Effector CD8-positive, alpha-beta T cell (primary cell): ENCODE results near the gene NT5C.
"Not testable (repeated sequence)": the region's sequence is repeated elsewhere in the genome, so short reads cannot be mapped to it uniquely, and the experiment has no call there.

ENCODE experiments used
- DNase-seq: peaks from one replicate; lab custom pipeline; 2025; lab: John Stamatoyannopoulos, UW
- total RNA-seq, 4 experiments: gene quantifications; one replicate each; lab custom pipeline; 2026; lab: John Stamatoyannopoulos, UW

Gene NT5C
- total RNA-seq, result 26.6 to 63.2 (median 43.3) reads per million in 4 experiments

DNA sequence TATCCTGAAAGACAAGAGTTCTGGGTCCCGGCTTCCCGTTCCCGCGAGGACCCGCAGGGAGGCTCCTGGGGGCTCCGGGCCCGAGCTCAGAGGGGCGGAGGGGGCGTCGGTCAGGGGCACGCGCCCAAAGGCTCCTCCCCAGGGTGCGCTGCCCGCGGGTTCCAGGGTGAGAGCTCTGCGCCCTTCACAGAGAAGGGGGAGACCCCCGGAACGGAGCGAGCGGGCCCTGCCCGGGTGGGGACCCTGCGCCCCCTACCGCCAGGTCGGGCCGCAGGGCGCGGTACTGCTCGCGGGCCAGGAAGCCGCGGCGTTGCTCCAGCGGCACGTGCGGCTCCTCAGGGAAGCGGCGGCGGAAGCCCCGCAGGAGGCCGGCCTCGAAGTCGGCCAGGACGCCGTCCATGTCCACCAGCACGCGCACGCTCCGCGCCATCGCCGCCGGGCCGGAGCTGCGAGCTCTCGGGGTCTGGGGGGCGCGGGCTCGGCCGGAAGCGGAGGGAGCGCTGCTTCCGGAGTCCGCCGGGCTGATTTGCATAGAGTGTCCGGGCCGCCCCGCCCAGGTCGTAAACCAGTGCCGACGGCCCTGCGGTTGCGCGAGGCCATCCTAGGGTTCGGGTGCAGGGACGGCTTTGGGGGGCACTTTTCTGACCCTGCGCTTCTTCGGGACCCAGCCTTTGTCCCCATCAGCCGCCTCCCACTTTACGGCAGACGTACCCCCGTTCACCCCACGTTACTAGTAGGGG, at the start of gene NT5C:
Gene NT5C (minus strand): TSS at position 465 of the 740 bp plus-strand sequence. CDS start 35 bp downstream, at position 430.
- peak; percentile 51 for DNase-seq

DNA sequence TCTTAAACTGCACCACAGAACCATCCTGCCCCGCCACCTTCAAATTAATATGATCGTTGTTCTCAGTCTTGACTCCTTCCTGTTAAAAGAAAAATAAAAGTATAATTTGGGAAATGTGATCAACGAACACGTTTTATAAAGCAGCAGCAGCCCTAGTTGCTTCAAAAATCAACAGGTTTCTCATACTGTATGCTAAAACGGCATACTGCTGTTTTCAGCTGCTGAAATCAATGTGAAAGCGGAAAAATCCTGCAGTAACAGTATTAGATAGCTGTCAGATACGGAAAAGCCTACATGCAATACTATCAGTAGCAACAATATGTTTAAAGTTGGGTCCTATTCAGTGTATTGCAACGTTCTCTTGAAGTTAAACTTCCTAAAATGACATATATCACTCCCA, 49.6 kb upstream of the NT5C start:
- DNase-seq, result no peak

DNA sequence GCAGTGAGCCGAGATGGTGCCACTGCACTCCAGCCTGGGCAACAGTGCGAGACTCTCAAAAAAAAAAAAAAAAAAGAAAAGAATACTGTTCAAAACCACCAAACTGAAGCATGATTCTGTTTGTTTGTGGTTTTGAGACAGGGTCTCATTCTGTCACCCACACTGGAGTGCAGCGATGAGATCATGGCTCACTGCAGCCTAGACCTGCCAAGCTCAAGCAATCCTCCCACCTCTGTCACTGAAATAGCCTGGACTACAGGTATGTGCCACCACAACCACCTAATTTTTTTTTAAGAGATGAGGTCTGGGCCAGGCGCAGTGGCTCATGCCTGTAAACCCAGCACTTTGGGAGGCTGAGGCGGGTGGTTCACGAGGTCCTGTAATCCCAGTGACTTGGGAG, 46.9 kb upstream of the NT5C start:
- no peak for DNase-seq

DNA sequence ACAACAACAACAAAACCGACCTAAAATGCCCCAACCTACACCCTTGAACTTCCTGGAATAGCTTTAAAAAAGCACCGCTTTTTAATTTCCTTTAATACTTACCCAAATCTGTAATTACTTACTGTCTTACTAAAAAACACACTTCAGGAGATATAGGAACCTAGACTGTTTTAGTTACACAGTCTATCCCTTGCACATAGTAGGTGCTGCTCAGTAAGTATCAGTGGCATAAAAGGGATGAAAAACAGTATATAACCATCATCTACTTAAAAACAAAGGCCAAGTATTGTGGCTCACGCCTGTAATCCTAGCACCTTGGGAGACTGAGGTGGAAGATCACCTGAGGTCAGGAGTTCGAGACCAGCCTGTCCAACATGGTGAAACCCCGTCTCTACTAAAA, 45.1 kb upstream of the NT5C start:
- no peak for DNase-seq

DNA sequence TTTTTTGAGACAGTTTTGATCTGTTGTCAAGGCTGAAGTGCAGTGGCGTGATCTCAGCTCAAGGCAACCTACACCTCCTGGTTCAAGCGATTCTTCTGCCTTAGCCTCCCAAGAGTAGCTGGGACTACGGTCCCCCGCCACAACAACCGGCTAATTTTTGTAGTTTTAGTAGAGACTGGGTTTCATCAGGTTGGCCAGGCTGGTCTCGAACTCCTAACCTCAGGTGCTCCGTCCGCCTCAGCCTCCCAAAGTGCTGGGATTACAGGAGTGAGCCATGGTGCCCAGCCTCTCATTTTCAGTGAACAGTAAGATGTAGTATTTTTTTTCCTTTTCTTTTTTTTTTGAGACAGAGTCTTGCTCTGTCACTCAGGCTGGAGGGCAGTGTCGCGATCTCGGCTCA, 43.5 kb upstream of the NT5C start:
- no peak for DNase-seq

DNA sequence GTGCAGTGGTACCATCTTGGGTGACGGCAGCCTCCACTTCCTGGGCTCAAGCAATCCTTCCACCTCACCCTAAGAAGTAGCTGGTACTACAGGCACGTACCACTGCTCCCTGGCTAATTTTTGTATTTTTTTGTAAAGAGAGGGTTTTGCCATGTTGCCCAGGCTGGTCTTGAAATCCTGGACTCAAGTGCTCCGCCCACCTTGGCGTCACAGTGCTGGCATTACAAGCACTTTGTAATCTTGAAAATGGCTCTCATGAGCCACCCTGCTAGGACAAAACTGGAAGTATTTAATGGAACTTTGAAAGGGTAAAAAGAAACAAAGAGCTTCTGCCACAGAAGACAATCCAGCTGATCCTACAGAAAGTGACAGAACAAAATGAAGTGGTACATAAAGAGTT, 42.0 kb upstream of the NT5C start:
- DNase-seq, result no peak

DNA sequence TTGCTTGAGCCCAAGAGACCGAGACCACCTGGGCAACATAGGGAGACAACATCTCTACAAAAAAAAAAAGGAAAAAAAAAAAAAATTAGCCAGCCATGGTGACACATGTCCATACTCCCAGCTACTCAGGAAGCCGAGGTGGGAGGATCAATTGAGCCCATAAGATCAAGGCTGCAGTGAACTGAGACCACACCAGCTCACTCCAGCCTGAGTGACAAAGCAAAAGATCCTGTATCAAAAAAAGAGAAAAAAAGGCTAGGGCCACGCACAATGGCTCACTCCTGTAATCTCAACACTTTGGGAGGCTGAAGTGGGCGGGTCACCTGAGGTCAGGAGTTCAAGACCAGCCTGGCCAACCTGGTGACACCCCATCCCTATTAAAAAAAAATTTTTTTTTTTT, 37.5 kb upstream of the NT5C start:
- DNase-seq, result no peak

DNA sequence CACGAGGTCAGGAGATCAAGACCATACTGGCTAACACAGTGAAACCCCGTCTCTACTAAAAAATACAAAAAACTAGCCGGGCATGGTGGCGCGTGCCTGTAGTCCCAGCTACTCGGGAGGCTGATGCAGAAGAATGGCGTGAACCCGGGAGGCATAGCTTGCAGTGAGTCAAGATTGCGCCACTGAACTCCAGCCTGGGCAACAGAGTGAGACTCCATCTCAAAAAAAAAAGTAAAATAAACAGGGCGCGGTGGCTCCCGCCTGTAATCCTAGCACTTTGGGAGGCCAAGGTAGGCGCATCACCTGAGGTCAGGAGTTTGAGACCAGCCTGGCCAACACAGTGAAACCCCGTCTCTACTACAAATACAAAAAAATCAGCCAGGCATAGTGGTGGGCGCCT, 33.1 kb upstream of the NT5C start:
- not testable (repeated sequence) for DNase-seq

DNA sequence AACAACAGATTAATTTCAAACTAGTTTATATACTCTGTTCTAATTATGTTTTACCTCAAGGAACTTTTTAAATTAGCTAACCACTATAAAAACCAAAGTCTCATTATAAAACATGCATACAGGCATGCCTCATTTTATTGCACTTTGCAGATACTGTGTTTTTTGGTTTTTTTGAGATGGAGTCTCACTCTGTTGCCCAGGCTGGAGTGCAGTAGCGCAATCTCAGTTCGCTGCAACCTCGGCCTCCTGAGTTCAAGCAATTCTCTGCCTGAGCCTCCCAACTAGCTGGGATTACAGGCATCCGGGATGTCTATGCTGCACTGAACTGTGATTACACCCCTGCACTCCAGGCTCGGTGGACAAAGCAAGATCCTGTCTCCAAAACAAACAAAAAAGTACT, 31.5 kb upstream of the NT5C start:
- DNase-seq, result no peak

DNA sequence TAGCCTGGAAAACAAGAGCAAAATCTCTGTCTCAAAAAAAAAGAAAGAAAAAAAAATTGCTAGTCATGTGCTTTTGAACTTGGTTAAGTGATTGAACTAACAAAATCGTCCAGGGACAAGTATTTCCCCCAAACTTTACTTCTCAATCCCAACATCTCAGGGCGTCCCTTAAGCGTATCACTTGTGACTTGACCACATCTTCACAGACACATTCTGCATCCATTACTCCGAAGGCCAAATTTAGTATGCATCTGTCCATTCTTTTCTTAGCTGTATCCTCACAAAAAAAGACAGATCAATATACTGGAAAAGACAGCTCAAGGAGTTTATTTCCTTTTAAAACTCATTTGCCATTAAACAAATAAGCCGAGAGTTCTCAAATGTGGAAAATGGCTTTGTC, 28.7 kb upstream of the NT5C start:
- DNase-seq, result no peak

DNA sequence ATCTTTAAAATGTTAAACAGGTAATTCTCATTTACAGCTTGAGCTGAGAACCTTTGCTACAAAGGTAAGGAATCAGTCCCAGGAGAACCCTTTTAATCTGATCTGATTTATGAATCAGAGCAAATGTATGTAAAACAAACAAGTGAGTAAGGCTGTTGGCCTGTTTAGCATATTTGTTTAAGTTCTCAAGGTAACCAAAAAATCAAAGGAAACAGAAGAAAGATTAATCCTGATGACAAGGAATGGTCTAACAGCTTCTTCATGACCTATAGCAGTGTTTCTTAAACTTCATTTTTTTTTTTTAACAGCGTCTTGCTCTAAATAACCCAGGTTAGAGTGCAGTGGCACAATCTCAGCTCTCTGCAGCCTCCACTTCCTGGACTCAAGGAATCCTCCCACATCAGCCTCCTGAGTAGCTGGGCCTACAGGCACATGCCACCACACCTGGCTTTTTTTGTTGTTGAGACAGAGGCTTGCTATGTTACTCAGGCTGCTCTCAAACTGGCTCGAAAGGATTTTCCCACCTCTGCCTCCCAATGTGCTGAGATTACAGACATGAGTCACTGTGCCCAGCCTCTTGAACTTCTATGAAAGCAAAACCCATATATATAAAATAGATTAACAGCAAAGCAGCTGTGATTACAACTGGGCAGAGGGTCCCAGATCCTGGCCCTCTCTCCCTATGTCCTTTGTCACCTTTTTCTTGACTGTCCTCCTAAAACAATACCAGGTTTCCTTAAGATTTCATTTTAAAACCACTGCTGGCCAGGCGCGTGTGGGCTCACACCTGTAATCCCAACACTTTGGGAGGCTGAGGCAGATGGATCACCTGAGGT, 27.9 kb upstream of the NT5C start:
- DNase-seq, result no peak

DNA sequence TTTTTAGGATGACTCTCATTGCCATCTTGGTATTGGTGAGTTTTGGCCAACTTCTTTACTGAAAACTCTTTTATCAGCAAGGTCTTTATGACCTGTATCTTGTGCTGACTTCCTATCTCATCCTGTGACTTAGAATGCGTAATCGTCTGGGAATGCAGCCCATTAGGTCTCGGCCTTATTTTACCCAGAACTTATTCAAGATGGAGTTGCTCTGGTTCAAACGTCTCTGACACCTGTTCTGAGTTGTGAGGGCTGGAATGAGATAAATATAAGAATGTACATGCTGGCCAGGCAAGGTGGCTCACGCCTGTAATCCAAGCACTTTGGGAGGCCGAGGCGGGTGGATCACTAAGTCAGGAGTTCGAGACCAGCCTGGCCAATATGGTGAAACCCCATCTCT, 26.9 kb upstream of the NT5C start:
- not testable (repeated sequence) for DNase-seq

DNA sequence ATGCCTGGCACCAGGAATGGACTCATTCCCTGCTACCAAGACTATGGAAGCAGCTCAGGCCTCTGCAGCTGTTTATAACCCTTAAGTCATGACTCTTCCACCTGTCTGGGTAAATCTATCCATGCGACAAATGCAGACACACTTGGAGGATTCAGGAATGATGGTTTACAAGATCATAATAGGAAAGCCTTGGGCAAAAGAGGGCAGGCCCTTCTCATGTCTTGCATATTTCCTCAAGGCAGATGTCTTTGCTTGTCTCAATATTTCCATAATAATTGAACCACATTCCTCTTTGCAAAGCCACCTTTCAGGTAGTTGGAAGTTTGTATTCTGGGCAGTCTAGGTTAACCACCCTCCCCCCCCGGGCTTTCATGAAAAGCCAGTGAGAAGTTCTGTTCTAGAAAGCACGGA, 23.7 kb upstream of the NT5C start:
- DNase-seq, result no peak

DNA sequence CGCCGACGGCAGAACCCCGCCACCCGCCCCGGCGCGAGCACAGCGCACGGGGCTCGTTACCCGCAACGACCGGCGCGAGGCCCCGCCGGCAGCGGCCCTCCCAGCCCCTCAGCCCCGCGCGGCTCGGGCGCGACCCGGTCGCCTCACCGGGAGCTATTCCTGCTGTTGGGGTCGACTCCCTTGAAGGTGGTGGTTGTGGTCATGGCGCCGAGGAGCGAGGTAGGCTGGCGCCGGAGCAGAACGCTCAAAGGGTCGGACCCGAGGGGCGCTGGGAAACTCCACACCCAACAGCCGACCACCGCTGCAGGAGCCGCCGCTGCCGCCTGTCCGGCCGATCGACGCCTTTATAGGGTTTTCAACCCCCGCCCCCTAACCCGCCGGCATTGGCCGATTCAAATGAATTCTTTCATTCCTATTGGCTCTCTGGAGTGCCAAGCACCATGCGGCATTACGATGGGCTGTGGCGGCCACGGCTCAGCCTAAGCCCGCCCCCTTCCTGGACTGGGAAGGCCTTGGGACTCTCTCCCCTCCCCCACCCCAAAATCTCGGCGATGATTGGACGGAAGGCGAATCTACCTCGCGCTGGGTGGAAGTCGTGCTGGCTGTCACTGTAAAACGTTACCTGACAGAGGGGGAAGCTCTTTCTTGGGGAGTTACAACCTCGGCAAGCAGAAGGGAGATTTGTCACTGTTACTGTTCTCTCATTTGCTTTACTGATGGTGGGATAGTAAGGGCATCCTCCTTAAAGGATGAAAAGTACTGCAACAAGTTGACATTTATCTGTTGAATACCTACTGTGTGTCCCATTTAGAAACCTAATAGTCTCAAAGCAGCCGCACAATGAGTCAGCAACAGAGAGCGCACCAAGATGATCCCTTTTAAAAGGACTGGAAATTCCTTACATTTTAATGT, 22.9 kb upstream of the NT5C start, which contains the start of gene JPT1:
Gene JPT1 (minus strand): TSS at position 318 of the 912 bp plus-strand sequence. CDS start 115 bp downstream, at position 203.
- peak; percentile 98 for DNase-seq

DNA sequence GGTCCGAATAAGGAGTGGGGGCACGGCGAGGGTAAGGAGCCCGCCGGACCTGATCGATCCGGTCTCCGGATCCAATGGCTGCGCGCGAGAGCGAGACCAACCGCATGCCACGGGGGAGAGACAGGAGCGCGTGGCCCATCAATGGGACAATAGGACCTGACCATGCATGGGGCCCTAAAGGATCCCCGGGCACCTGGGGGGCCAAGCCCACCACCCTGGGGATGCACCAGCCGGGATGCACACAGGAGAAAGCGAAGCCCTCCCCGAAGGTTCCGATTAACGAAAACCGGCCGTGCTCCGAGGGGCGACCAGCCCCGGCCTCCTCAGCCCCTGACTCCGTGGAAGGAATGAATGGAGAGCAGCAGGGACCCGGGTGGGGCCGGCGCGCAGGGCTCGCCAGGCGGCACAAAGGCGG, 22.2 kb upstream of the NT5C start:
- DNase-seq, result no peak

DNA sequence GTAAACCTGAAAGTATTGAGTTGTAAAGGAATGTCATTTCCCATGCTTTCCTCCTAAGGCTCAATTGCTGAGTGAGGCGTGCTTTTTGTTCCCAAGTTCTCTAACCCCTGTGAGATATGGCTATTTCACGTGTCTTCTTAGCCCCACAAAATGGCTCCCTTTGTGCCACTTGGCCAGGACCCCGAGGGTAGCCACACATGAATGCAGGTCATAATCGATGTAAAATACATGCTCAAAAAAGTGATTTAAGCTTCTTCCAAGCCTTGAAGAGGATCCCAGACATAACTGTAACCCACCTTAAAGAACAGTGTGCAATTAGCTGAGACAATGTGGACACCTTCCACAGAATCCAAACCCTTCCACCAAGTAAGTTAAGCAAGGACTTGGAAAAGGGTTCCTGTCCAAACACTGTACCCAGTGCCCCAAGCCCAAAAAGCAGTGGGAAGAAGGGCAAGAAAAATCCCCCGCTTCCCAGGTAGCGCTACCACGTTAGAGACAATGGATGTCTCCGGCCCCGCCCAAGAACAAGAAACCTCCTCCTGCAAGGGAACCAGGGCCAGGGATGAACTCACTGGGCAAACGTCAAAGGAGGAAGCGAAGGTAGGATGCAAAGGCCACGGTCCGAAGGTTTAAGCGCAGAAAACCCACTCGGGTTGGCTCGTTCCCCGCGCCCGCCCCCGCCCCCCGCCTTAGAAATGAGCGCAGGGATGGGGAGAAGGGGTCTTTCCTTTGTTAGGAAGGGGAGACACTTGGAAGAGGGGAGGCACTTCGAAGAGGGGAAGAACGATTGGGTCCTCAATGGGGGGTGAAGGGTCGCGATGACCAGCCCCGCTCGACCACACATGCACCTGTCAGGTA, 21.6 kb upstream of the NT5C start:
- DNase-seq, result no peak

DNA sequence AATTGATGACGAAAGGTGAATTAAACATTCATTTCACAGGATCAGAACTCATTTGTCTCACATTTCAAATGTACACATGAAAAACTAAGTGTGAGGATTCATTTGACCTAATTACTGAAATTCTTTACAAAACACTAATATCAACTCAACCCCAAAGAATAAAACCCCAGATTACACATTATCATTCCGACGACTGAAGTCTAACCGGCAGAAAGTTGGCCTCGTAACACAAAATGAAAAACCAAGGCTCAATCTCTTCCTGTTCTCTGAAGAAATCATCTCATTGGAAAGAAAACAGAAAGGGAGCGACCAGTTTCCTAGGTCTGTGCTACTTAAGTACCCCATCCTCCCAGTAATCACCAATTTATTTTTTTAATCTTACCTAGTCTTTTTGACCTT, 21.0 kb upstream of the NT5C start:
- no peak for DNase-seq

DNA sequence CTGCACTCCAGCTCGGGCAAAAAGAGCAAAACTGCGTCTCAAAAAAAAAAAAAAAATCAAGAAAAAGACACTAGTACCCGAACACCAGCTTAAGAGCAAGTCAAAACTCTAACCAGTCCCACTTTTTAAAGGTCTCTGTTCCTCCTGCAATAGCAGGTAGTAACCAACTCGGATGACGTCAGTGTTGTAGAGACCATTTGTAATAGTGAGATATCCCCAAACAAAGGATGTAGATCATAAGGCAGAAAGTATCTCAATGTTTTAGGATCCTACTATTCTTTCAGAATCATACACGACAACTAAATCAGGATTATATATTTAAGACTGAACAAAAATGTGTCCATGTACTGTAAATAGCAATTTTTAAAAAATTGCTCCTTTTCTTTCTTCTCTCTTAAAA, 20.4 kb upstream of the NT5C start:
- no peak for DNase-seq

DNA sequence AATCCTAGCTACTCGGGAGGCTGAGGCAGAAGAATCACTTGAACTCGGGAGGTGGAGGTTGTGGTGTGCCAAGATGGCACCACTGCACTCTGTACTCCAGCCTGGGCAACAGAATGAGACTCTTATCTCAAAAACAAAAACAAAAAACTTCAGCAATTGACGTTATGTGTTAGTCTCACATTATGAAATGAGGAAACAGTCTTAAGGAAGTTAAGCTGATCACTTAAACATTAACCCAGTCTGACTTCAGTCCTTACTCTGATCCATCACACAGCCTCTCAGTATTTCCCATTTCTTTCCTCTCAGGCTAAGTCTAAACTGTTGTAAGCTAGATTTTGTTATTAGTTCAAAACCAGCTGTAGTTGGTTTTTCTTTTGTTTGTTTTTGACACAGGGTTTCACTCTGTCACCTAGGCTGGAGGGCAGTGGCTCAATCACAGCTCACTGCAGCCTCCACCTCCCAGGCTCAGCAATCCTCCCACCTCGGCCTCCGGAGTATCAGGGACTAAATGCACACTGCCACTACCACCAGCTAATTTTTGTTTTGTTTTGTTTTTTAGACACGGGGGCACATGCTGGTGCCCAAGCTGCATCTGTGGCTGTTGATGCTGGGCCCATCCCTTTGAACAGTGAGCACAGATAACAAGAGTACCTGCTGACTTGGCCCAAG, 16.5 kb upstream of the NT5C start:
- no peak for DNase-seq

DNA sequence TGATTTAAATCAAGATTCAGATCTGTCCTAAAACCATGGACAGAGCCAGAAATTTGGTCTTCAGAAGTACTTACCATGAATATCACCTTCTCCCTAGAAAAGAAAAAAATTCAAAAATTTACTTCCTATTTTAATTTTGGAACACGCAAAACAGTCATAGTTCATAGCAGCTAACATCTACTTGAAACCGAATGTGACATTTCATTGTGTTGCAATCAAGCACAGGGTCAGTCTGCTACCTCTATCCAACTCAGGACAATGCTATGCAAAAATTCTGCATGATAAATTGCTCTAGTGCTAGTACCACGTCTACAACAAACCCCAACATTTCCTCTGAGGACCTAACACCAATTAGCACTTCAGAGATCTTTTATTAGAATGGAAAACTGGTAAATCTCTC, 15.1 kb upstream of the NT5C start:
- DNase-seq, result no peak
